Ovary (tissue), 9 donors: ENCODE results near the gene HCFC1R1. TPM values are rescaled to one million over a fixed set of nuclear protein-coding genes. Genes with fewer than 3 reads are reported as not detected.

Source experiments
- DNase-seq, 5 donors: peaks; one replicate each; pipeline ENCODE4 v3.0.0-alpha.2; 2019 to 2020
- H3K27ac ChIP-seq, 2 donors: fragments of 200-600 bp; one replicate each; pipeline versions ENCODE4 v1.5.1 to v1.8.0; 2019 to 2022
- H3K27me3 ChIP-seq: fragments of 200-600 bp; one replicate; pipeline ENCODE4 v1.8.0; 2022
- H3K36me3 ChIP-seq: fragments of 200-600 bp; sonication (generic); one replicate; pipeline ENCODE4 v1.5.1; 2019
- H3K4me1 ChIP-seq: one replicate; pipeline ENCODE4 v1.8.1; 2013; ENCODE audit warnings: mild to moderate bottlenecking, moderate library complexity; ENCODE audit not compliant: insufficient read depth
- H3K4me3 ChIP-seq: fragments of 200-600 bp; sonication (generic); one replicate; pipeline ENCODE4 v1.5.1; 2017
- H3K9me3 ChIP-seq, 2 donors: fragments of 200-600 bp in 1 of 2; sonication (generic) in 1 of 2; one replicate each; pipeline versions ENCODE4 v1.5.1 to v1.8.1; 2013 to 2019; ENCODE audit warnings: mild to moderate bottlenecking in 1 of 2, moderate library complexity in 1 of 2
- CTCF ChIP-seq, 3 donors: fragments of 450-650 bp in 2 of 3; fragments of 200-600 bp in 1 of 3; IDR thresholded peaks; one replicate each; pipeline versions ENCODE4 v1.5.1 to v1.8.0; 2016 to 2022; ENCODE audit warnings: antibody characterized with exemption in 3 of 3, mild to moderate bottlenecking in 1 of 3
- EP300 ChIP-seq: sonication (generic); formaldehyde crosslinking; IDR thresholded peaks from one replicate; pipeline ENCODE4 v1.6.1; 2017; ENCODE audit warnings: antibody characterized with exemption
- POLR2A ChIP-seq: fragments of 450-650 bp; IDR thresholded peaks from one replicate; pipeline ENCODE4 v1.6.1; 2017; ENCODE audit warnings: antibody characterized with exemption, mild to moderate bottlenecking, moderate library complexity
- WGBS, 3 donors: extraction: QIAGEN DNeasy Blood & Tissue Kit in 1 of 3; methylation state at CpG; one replicate each; pipeline versions ENCODE4 v1.1.5 to v1.1.7; 2013 to 2017; 5-methylcytosine and 5-hydroxymethylcytosine counted together
- intact Hi-C, 4 donors: fragments of 100-400 bp; cut with DNase I; formaldehyde crosslinking; loops; one replicate each; pipeline versions ENCODE4 v1.11.0 to v1.15.1; 2022 to 2023
- polyA plus RNA-seq, 2 donors: library from polyadenylated mRNA; stranded (reverse); fragments of 200-250 nt in 1 of 2; fragments of 350-450 nt in 1 of 2; fragmentation: Illumina TruSeq in 1 of 2; extraction: RNeasy Lipid Tissue Mini Kit (QIAGEN cat#74804) in 1 of 2; gene quantifications; one replicate each; pipeline ENCODE4 v1.2.3, GENCODE V29; 2013 to 2014
- total RNA-seq, 7 donors: library from RNA; depleted of rRNA in 2 of 7; stranded (reverse); fragments of >200 nt in 2 of 7; fragmentation: NEBNext Ultra II Directional in 3 of 7; extraction: Animal tissue kit (Norgen Biotek cat#: 25700) in 3 of 7; gene quantifications; one replicate each; pipeline versions ENCODE4 v1.1.0 to v1.2.4, GENCODE V29; 2016 to 2023
- donor health status: DM: no; HTN: no; CAD: no; lungs with moderate emphysema.
- donor health status: DM: no; HTN: no; CAD: no.
- donor health status: Bipolar disorder and iron deficiency.
- donor health status: DM: yes; HTN: yes; CAD: no.
- donor health status: DM: no; HTN: no; CAD: no.
- donor health status: DM: yes; HTN: yes; CAD: no.

The HCFC1R1 gene
- total and polyA plus RNA-seq, 9 donors: 15.9 to 82.0 (median 55.1) TPM

- no peak overlapping the region for H3K27ac ChIP-seq
- H3K4me1 ChIP-seq: no peaks in the 10 kb centered on the region
- TF ChIP-seq POLR2A: no peak
- 67 to 76% (median 71%) methylated on average over 6 of the region's 6 CpGs for WGBS, 3 donors
- H3K9me3 ChIP-seq: no peaks in the 10 kb centered on the region
- DNase-seq: no peak
- no peaks in the 10 kb centered on the region for H3K27me3 ChIP-seq
- no peak overlapping the region for H3K4me3 ChIP-seq
- no peaks in the 10 kb centered on the region for H3K36me3 ChIP-seq
- intact Hi-C loops: no loop called here
Measured at GRCh38 chr16:2999929-3000328, 23.8 kb downstream of the HCFC1R1 start.

DNA sequence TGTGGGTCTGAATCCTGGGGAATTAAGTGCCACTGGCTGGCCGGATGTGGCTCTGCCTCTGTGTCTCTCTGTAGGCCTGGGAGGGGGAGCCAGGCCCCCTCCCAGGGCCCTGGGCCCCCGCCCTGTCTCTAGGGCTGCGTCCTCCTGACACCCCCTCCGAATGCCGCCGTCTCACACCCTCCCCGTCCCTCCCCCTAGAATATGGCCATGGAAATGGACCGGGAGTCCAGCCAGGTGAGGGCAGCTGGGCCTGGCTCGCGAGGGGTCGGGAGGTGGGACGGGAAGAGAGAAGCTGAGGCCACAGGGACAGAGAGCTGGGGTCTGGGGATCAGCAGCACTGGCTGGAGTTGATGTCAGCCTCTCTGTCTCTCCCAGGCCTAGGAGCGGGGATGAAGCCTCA, 27.4 kb downstream of the HCFC1R1 start:
- TF ChIP-seq CTCF (IDR thresholded peaks at IDR 0.05) (no peak), EP300 (no peak), POLR2A (no peak)
- 39 to 51% (median 47%) methylated on average over 13 of the region's 13 CpGs for WGBS, 3 donors
- no peak overlapping the region for H3K27ac ChIP-seq
- H3K4me3 ChIP-seq: no peak overlapping the region
- DNase-seq: no peak
- H3K27me3 ChIP-seq: no peaks in the 10 kb centered on the region
- no peaks in the 10 kb centered on the region for H3K9me3 ChIP-seq
- intact Hi-C loops: no loop called here
- H3K4me1 ChIP-seq: no peaks in the 10 kb centered on the region
- no peaks in the 10 kb centered on the region for H3K36me3 ChIP-seq

- no peak for DNase-seq
- no peak for TF ChIP-seq EP300
- TF ChIP-seq POLR2A: no peak
- TF ChIP-seq CTCF (IDR thresholded peaks at IDR 0.05): no peak
- Histone ChIP-seq H3K4me3 (no peak overlapping the region), H3K4me1 (no peaks in the 10 kb centered on the region), H3K27me3 (no peaks in the 10 kb centered on the region), H3K36me3 (no peaks in the 10 kb centered on the region), H3K27ac (no peak overlapping the region), H3K9me3 (no peaks in the 10 kb centered on the region)
- intact Hi-C loops: no loop called here
- 84 to 87% (median 86%) methylated on average over 14 of the region's 14 CpGs for WGBS, 3 donors
Measured at GRCh38 chr16:2992383-2993081, 31.2 kb downstream of the HCFC1R1 start.

GRCh38 chr16:2991566-2992261, 32.0 kb downstream of the HCFC1R1 start:
- no peaks in the 10 kb centered on the region for H3K36me3 ChIP-seq
- no peak overlapping the region for H3K27ac ChIP-seq
- H3K4me1 ChIP-seq: no peaks in the 10 kb centered on the region
- no peak for TF ChIP-seq POLR2A
- H3K4me3 ChIP-seq: no peak overlapping the region
- DNase-seq: no peak
- intact Hi-C loops: no loop called here
- no peaks in the 10 kb centered on the region for H3K27me3 ChIP-seq
- H3K9me3 ChIP-seq: no peaks in the 10 kb centered on the region
- 82 to 85% (median 85%) methylated on average over 12 of the region's 12 CpGs for WGBS, 3 donors

GRCh38 chr16:2990891-2991290, 32.9 kb downstream of the HCFC1R1 start:
- no peaks in the 10 kb centered on the region for H3K27me3 ChIP-seq
- no peak overlapping the region for H3K27ac ChIP-seq
- TF ChIP-seq CTCF (IDR thresholded peaks at IDR 0.05) (no peak), EP300 (no peak), POLR2A (no peak)
- 64 to 67% (median 65%) methylated on average over 10 of the region's 10 CpGs for WGBS, 3 donors
- H3K4me1 ChIP-seq: no peaks in the 10 kb centered on the region
- no peak overlapping the region for H3K4me3 ChIP-seq
- no peak for DNase-seq
- no peaks in the 10 kb centered on the region for H3K36me3 ChIP-seq
- intact Hi-C loops: no loop called here
- no peaks in the 10 kb centered on the region for H3K9me3 ChIP-seq
